K562 (cell line): Measurements from ENCODE around the gene NMNAT1. TPM values are rescaled to one million over a fixed set of nuclear protein-coding genes. Genes with fewer than 3 reads are reported as not detected.

Experiments used
- AFF1 ChIP-seq, 2 experiments: fragments of 450-650 bp; IDR thresholded peaks; 2 replicates each; pipeline ENCODE4 v1.6.1; 2018; ENCODE audit warnings: mild to moderate bottlenecking in 2 of 2, low read depth in 1 of 2; ENCODE audit not compliant: partially characterized antibody in 2 of 2
- ATF3 ChIP-seq, 2 experiments: fragments of 450-650 bp in 1 of 2; sonication (generic) in 1 of 2; formaldehyde crosslinking in 1 of 2; IDR thresholded peaks in 1 of 2; conservative IDR thresholded peaks in 1 of 2; 2 replicates each; pipeline versions ENCODE4 v1.6.1 to v1.8.1; 2016 to 2023; ENCODE audit warnings: mild to moderate bottlenecking in 2 of 2, moderate library complexity in 2 of 2, inconsistent platforms in 1 of 2, missing genetic modification reagents in 1 of 2
- DPF2 ChIP-seq: fragments of 450-650 bp; IDR thresholded peaks from 2 replicates; pipeline ENCODE4 v1.6.1; 2016
- ETV5 ChIP-seq: sonication (generic); formaldehyde crosslinking; IDR thresholded peaks from 2 replicates; pipeline ENCODE4 v1.4.0; 2020; ENCODE audit warnings: low read depth, mild to moderate bottlenecking, missing genetic modification reagents
- HLTF ChIP-seq: fragments of 450-650 bp; IDR thresholded peaks from 2 replicates; pipeline ENCODE4 v1.6.1; 2016
- RAD21 ChIP-seq, 2 experiments: fragments of 250-450 bp in 1 of 2; fragments of 450-650 bp in 1 of 2; sonication (Bioruptor Pico) in 1 of 2; formaldehyde crosslinking in 1 of 2; IDR thresholded peaks in 1 of 2; conservative IDR thresholded peaks in 1 of 2; 2 replicates each; pipeline versions ENCODE4 v1.4.0 to v1.8.0; 2020 to 2022; ENCODE audit warnings: mild to moderate bottlenecking in 2 of 2, moderate library complexity in 1 of 2
- REST ChIP-seq, 2 experiments: fragments of 450-650 bp; formaldehyde crosslinking in 1 of 2; IDR thresholded peaks; 2 replicates each; pipeline versions ENCODE4 v1.4.0 to v1.6.1; 2014 to 2020; ENCODE audit warnings: mild to moderate bottlenecking in 2 of 2, borderline replicate concordance in 1 of 2, low read depth in 1 of 2
- ZNF354B ChIP-seq: fragments of 250-450 bp; sonication (Bioruptor Pico); IDR thresholded peaks from 2 replicates; pipeline ENCODE4 v1.4.0; 2020
- ZNF668 ChIP-seq: fragments of 250-450 bp; sonication (Bioruptor Pico); IDR thresholded peaks from 2 replicates; pipeline ENCODE4 v1.8.0; 2022; ENCODE audit warnings: mild to moderate bottlenecking, inconsistent platforms
- ZNF696 ChIP-seq: fragments of 250-450 bp; sonication (Bioruptor Pico); conservative IDR thresholded peaks from 2 replicates; pipeline ENCODE4 v1.4.0; 2020; ENCODE audit warnings: mild to moderate bottlenecking, moderate library complexity
- ZNF717 ChIP-seq: fragments of 250-450 bp; sonication (Bioruptor Pico); IDR thresholded peaks from 2 replicates; pipeline ENCODE4 v1.5.0; 2021
- polyA plus RNA-seq, 8 experiments: library from polyadenylated mRNA; depleted of rRNA in 4 of 8; stranded (reverse) in 5 of 8; unstranded in 3 of 8; fragments of >200 nt; fragmentation: Nextera tagmentation in 2 of 8; fragmentation: Illumina TruSeq in 1 of 8; extraction: Ambion mirVana in 2 of 8; extraction: Trizol in 1 of 8; gene quantifications; 2 replicates each; pipeline versions ENCODE4 v1.2.1 to v1.2.3, GENCODE V29; 2011 to 2014; ENCODE audit warnings: inconsistent platforms in 1 of 8, missing spikeins in 1 of 8
- total RNA-seq, 7 experiments: library from RNA; depleted of rRNA in 6 of 7; stranded (reverse); fragments of >200 nt in 6 of 7; fragmentation: Illumina TruSeq in 2 of 7; extraction: Trizol in 2 of 7; gene quantifications; 2 replicates each; pipeline versions ENCODE4 v1.2.1 to v1.2.3, GENCODE V29; 2011 to 2021; ENCODE audit warnings: low replicate concordance in 1 of 7

The NMNAT1 gene
- total and polyA plus RNA-seq, 9 of the 15 experiments (the other 6 are each of a cell fraction or from before 2014, with no cell fraction given): 5.1 to 14.6 (median 12.1) TPM

- TF ChIP-seq ATF3 (IDR thresholded peaks at IDR 0.05) (no peak), ATF3 (CRISPR knock-in tag; conservative IDR thresholded peaks at IDR 0.05) (0 out of 2 replicates have a peak, but pooled peaks have one; percentile 2), ZNF668 (CRISPR knock-in tag) (no peak), RAD21 (CRISPR knock-in tag; conservative IDR thresholded peaks at IDR 0.05 in 1 of 2, IDR thresholded peaks at IDR 0.05 in 1 of 2) (peak; percentile 80 to 90), DPF2 (0 out of 2 replicates have a peak, but pooled peaks have one; percentile 12), HLTF (no peak), ZNF354B (CRISPR knock-in tag) (no peak), ZNF696 (CRISPR knock-in tag) (no peak), AFF1 (IDR thresholded peaks at IDR 0.05; ENCODE audit: low read depth in 1 of 2, partially characterized antibody in 2 of 2) (no peak), REST (IDR thresholded peaks at IDR 0.05; ENCODE audit: borderline replicate concordance) (peak; percentile 78), REST (CRISPR knock-in tag; IDR thresholded peaks at IDR 0.05; ENCODE audit: low read depth) (no peak), ETV5 (no peak), ZNF717 (CRISPR knock-in tag) (no peak)
Measured at GRCh38 chr1:9942399-9942938, 806 bp upstream of the NMNAT1 start (continued).
